Heart left ventricle (tissue), 16 donors: ENCODE measurements around the gene RGMA. TPM values are rescaled to one million over a fixed set of nuclear protein-coding genes. Genes with fewer than 3 reads are reported as not detected.

Source experiments
- ATAC-seq, 4 donors: fragments of 200-7000 bp; cut with Tn5 transposase; one replicate each; pipeline ENCODE4 v1.9.1; 2020 to 2022; ENCODE audit warnings: moderate library complexity in 4 of 4, mild to moderate bottlenecking in 3 of 4, moderate number of reproducible peaks in 1 of 4
- DNase-seq, 5 donors: peaks; one replicate each; pipeline ENCODE4 v3.0.0-alpha.2; 2020
- H3K27ac ChIP-seq, 12 donors: fragments of 200-600 bp; sonication (generic) in 4 of 12; one replicate each; pipeline versions ENCODE4 v1.5.0 to v1.8.0; 2016 to 2022; ENCODE audit warnings: mild to moderate bottlenecking in 2 of 12
- H3K27me3 ChIP-seq, 9 donors: fragments of 200-600 bp; sonication (generic) in 2 of 9; one replicate each; pipeline versions ENCODE4 v1.5.1 to v1.8.0; 2016 to 2022; ENCODE audit warnings: mild to moderate bottlenecking in 3 of 9
- H3K36me3 ChIP-seq, 9 donors: fragments of 200-600 bp; sonication (generic) in 2 of 9; one replicate each; pipeline versions ENCODE4 v1.5.0 to v1.8.0; 2018 to 2022; ENCODE audit warnings: mild to moderate bottlenecking in 2 of 9
- H3K4me1 ChIP-seq, 12 donors: fragments of 200-600 bp; sonication (generic) in 4 of 12; one replicate each; pipeline versions ENCODE4 v1.5.0 to v1.8.0; 2016 to 2022; ENCODE audit warnings: mild to moderate bottlenecking in 3 of 12
- H3K4me3 ChIP-seq, 12 donors: fragments of 200-600 bp; sonication (generic) in 4 of 12; one replicate each; pipeline versions ENCODE4 v1.5.0 to v1.8.0; 2017 to 2022; ENCODE audit warnings: mild to moderate bottlenecking in 9 of 12, moderate library complexity in 4 of 12
- H3K9me3 ChIP-seq, 12 donors: fragments of 200-600 bp; sonication (generic) in 4 of 12; one replicate each; pipeline versions ENCODE4 v1.5.0 to v1.8.0; 2016 to 2022; ENCODE audit warnings: mild to moderate bottlenecking in 1 of 12
- POLR2A ChIP-seq, 2 donors: fragments of 450-650 bp; IDR thresholded peaks; one replicate each; pipeline ENCODE4 v1.6.1; 2017; ENCODE audit warnings: antibody characterized with exemption in 2 of 2, mild to moderate bottlenecking in 2 of 2, moderate library complexity in 2 of 2
- WGBS, 4 donors: extraction: QIAGEN DNeasy Blood & Tissue Kit in 2 of 4; methylation state at CpG; one replicate each; pipeline versions ENCODE4 v1.1.5 to v1.1.7; 2013 to 2018; 5-methylcytosine and 5-hydroxymethylcytosine counted together
- intact Hi-C, 10 donors: fragments of 100-400 bp; cut with DNase I; formaldehyde crosslinking; loops; one replicate each; pipeline versions ENCODE4 v1.11.1 to v1.14.2; 2022
- polyA plus RNA-seq, 2 donors: library from polyadenylated mRNA; stranded (reverse); fragments of 200-250 nt; gene quantifications; one replicate each; pipeline ENCODE4 v1.2.3, GENCODE V29; 2013
- total RNA-seq, 9 donors: library from RNA; depleted of rRNA in 2 of 9; stranded (reverse); fragments of >200 nt in 2 of 9; fragmentation: NEBNext Ultra II Directional in 3 of 9; extraction: Animal tissue kit (Norgen Biotek cat#: 25700) in 3 of 9; gene quantifications; one replicate each; pipeline versions ENCODE4 v1.1.0 to v1.2.4, GENCODE V29; 2016 to 2023
- TF ChIP-seq, protein P1 (sequence below), 12 donors: fragments of 200-600 bp; sonication (generic) in 4 of 12; IDR thresholded peaks; one replicate each; pipeline versions ENCODE4 v1.5.0 to v1.8.0; 2018 to 2022; ENCODE audit warnings: antibody characterized with exemption in 12 of 12, mild to moderate bottlenecking in 5 of 12
- donor health status: ischemic (EF 13 %, LVEDD 7.1; RV severe dilation, severe dysfunction).
- donor health status: healthy with polysubstance abuse.
- donor health status: DM: no; HTN: yes; CAD: no.
- donor health status: DM: no; HTN: no; CAD: no.
- donor health status: ischemic (EF 25% LVEDD 6.9; RV normal size, moderate dysfunction).
- donor health status: ischemic (EF 25% LVEDD 5.7; RV mildly dilated, moderate dysfunction).
- donor health status: healthy.
- donor health status: DM: yes; HTN: yes; CAD: no.
- donor health status: ischemic (EF 35%, LVEDD 5.7; RV mildly dilated, moderate dysfunction).
- donor health status: nonischemic (EF 11% LVEDD 7.7; RV severe dilation, severe dysfunction).
- donor health status: DM: yes; HTN: yes; CAD: no.
- donor health status: PGD.
- donor health status: ischemic (EF 29% LVEDD 5.4; RV normal size, mild dysfunction).
- donor health status: nonischemic (EF 23%, LVEDD 6.1; RV moderate dilation, normal function).

RGMA gene
- total and polyA plus RNA-seq, 11 donors, result 4.7 to 20.8 (median 14.8) TPM

DNA sequence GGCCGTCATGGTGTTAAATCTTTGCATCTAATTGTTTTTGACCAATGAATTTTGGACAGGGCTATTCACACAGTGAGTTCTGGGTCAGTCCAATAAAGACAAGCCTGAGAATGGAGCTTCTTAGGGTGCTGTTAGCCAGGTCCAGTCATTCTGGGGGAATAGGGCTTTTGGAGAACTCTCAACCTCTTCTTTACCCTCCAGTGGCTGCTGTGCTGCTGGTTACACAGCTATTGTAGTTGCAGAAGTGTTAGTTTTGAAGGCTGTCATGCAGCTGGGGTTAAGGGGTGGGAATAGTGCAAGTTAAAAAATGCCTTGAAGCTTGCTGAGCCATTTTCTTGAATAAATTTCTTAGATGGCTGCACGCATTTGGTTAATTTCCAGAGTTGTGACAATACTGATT lies 99.0 kb downstream of the RGMA start:
- H3K27ac ChIP-seq, result no peak overlapping the region
- no peaks in the 10 kb centered on the region for H3K9me3 ChIP-seq
- DNase-seq (no peak), ATAC-seq (no peak)
- H3K4me3 ChIP-seq, result no peak overlapping the region
- 75 to 97% (median 92%) methylated on average over 2 of the region's 2 CpGs for WGBS, 4 donors
- no peak for TF ChIP-seq POLR2A (IDR thresholded peaks at IDR 0.05)
- TF ChIP-seq, protein P1, sequence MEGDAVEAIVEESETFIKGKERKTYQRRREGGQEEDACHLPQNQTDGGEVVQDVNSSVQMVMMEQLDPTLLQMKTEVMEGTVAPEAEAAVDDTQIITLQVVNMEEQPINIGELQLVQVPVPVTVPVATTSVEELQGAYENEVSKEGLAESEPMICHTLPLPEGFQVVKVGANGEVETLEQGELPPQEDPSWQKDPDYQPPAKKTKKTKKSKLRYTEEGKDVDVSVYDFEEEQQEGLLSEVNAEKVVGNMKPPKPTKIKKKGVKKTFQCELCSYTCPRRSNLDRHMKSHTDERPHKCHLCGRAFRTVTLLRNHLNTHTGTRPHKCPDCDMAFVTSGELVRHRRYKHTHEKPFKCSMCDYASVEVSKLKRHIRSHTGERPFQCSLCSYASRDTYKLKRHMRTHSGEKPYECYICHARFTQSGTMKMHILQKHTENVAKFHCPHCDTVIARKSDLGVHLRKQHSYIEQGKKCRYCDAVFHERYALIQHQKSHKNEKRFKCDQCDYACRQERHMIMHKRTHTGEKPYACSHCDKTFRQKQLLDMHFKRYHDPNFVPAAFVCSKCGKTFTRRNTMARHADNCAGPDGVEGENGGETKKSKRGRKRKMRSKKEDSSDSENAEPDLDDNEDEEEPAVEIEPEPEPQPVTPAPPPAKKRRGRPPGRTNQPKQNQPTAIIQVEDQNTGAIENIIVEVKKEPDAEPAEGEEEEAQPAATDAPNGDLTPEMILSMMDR (IDR thresholded peaks at IDR 0.05), result no peak
- intact Hi-C loops, result loop anchor here in 4 of 10 donors (10.0 kb wide), 3 partner anchors 55 to 195 kb away; no protein-coding TSS in a partner anchor
- peaks cover 0 to 10% (median 0%) of the 10 kb centered on the region in 12 donors for H3K4me1 ChIP-seq
- H3K27me3 ChIP-seq, result no peaks in the 10 kb centered on the region
- peaks cover 0 to 100% (median 98%) of the 10 kb centered on the region in 9 donors for H3K36me3 ChIP-seq

DNA sequence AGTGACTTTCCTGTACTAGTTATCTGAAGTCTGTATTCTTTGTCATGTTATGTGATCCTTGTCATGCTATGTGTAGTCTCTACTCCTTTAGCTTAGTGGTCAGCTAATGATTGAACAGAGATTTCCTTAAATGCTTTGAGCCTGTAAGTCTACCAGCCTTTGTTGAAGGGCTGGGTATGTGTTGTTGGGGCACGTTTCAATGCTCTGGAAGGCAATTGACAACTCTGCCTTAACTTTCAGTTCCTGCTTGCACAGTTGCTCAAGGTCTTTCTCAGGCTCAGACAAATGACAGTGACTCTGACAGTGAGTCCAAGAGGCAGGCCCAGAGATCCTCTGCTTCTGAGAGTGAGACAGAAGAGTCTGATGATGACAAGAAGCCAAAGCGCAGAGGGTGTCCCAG lies 99.5 kb downstream of the RGMA start:
- WGBS, 4 donors, result 84 to 95% (median 87%) methylated on average over 2 of the region's 2 CpGs
- Histone ChIP-seq H3K4me1 (peaks cover 0 to 10% (median 0%) of the 10 kb centered on the region in 12 donors), H3K9me3 (no peaks in the 10 kb centered on the region), H3K27ac (no peak overlapping the region), H3K27me3 (no peaks in the 10 kb centered on the region), H3K4me3 (no peak overlapping the region), H3K36me3 (peaks cover 0 to 100% (median 98%) of the 10 kb centered on the region in 9 donors)
- TF ChIP-seq, protein P1 (IDR thresholded peaks at IDR 0.05), result no peak
- no peak for TF ChIP-seq POLR2A (IDR thresholded peaks at IDR 0.05)
- intact Hi-C loops, result no loop called here
- no peak for ATAC-seq
- no peak for DNase-seq

Other genes starting within 250 kb of the RGMA start
- gene CHD2, start 188.9 kb downstream of the RGMA start, total RNA-seq, result 10 to 100 TPM; 28.3 to 76.8 (median 46.4) TPM
- gene CHD2, start 188.9 kb downstream of the RGMA start, polyA plus RNA-seq, result 10 to 100 TPM; 23.1 to 28.7 TPM